Measurements from ENCODE around the gene ST6GALNAC6.

ST6GALNAC6 gene

DNA sequence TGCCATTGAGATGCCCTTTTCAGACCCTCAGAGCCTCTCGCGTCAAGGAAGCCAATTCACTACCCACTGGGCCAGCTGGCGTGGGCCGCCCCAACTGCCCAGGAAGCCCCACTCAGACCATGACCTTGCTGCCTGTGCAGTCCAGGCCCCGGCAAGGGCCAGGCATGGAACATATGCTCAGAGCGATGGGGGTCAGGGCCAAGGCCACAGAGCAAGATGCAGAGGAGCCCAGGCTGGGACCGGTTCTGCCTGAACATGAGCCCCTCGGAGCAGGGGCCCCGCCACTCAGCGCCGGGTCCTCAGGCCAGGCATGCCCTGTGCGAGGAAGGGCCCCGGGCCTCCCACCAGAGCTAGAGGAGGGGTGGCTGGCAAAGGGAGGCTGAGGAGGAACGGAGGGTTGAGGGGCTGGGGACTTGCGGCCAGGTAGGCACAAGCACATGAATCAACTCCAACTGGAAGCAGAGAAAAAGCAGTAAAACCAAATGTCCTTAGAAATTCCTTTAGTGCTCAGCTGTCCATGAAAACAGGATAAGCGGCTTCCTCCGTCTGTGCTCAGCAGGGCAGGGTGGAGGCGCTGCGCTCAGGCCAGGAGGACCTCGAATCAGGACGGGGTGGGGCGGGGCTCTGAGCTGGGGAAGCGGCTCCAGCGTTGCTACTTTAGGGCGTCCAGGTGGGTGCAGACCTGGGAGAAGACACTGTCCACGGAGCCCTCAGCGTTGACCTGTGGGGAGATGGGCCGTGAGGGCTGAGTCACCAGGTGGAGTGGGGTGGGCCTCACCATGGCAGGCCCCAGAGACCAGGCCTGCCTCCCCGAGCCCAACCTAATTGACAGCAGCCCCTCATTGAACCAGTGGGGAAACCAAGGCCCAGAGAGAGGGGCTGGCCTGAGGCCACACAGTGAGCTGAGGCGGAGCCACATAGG is 31.8 kb downstream of the ST6GALNAC6 start:
- TF ChIP-seq, protein P1, sequence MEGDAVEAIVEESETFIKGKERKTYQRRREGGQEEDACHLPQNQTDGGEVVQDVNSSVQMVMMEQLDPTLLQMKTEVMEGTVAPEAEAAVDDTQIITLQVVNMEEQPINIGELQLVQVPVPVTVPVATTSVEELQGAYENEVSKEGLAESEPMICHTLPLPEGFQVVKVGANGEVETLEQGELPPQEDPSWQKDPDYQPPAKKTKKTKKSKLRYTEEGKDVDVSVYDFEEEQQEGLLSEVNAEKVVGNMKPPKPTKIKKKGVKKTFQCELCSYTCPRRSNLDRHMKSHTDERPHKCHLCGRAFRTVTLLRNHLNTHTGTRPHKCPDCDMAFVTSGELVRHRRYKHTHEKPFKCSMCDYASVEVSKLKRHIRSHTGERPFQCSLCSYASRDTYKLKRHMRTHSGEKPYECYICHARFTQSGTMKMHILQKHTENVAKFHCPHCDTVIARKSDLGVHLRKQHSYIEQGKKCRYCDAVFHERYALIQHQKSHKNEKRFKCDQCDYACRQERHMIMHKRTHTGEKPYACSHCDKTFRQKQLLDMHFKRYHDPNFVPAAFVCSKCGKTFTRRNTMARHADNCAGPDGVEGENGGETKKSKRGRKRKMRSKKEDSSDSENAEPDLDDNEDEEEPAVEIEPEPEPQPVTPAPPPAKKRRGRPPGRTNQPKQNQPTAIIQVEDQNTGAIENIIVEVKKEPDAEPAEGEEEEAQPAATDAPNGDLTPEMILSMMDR (IDR thresholded peaks at IDR 0.05; ENCODE audit: insufficient read depth, low read depth, low read length, missing control alignments), result no peak
- no peak for DNase-seq (ENCODE audit: low read depth)

GRCh38 chr9:127866535-127866934 is 32.9 kb downstream of the ST6GALNAC6 start:
- peak; percentile 73 for DNase-seq (ENCODE audit: low read depth)
- no peak overlapping the region for H3K4me3 ChIP-seq (ENCODE audit: low read depth, low read length)
- TF ChIP-seq, protein P1 (IDR thresholded peaks at IDR 0.05; ENCODE audit: insufficient read depth, low read depth, low read length, missing control alignments), result no peak

More for the DNA sequence above, 31.8 kb downstream of the ST6GALNAC6 start:
- H3K4me3 ChIP-seq (ENCODE audit: low read depth, low read length), result no peak overlapping the region

GRCh38 chr9:127865645-127866464 is 33.5 kb downstream of the ST6GALNAC6 start:
- TF ChIP-seq, protein P1 (IDR thresholded peaks at IDR 0.05; ENCODE audit: insufficient read depth, low read depth, low read length, missing control alignments), result no peak
- DNase-seq (ENCODE audit: low read depth), result no peak
- H3K4me3 ChIP-seq (ENCODE audit: low read depth, low read length), result no peak overlapping the region

- TF ChIP-seq, protein P1 (IDR thresholded peaks at IDR 0.05; ENCODE audit: insufficient read depth, low read depth, low read length, missing control alignments), result no peak
- H3K4me3 ChIP-seq (ENCODE audit: low read depth, low read length), result no peak overlapping the region
- DNase-seq (ENCODE audit: low read depth), result no peak
Measured at GRCh38 chr9:127863191-127863621, 36.2 kb downstream of the ST6GALNAC6 start.

- TF ChIP-seq, protein P1 (IDR thresholded peaks at IDR 0.05; ENCODE audit: insufficient read depth, low read depth, low read length, missing control alignments), result no peak
- DNase-seq (ENCODE audit: low read depth), result peak; percentile 60
- H3K4me3 ChIP-seq (ENCODE audit: low read depth, low read length), result no peak overlapping the region
Measured at GRCh38 chr9:127862075-127863011, 37.1 kb downstream of the ST6GALNAC6 start.

DNA sequence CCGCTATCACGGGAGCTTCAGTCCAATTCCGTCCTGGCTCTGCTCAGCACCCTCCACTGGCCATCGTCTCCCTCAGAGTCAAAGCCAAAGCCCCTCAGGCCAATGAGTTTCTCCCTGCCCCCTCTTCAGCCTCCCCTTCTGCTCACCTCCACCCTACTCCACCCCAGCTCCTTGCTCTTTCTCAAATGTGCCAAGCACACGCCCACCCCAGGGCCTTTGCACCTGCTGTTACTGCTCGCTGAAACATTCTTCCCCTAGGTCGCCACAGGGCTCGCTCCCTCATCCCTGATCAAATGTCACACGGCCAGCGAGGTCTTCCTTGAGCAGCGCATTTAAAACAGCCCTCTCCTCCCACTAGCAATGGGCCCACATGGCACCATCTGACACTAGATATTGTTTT is 38.6 kb downstream of the ST6GALNAC6 start:
- no peak for DNase-seq (ENCODE audit: low read depth)
- TF ChIP-seq, protein P1 (IDR thresholded peaks at IDR 0.05; ENCODE audit: insufficient read depth, low read depth, low read length, missing control alignments), result no peak
- no peak overlapping the region for H3K4me3 ChIP-seq (ENCODE audit: low read depth, low read length)

Data from GM12865 (cell line).